CD14-positive monocyte (primary cell): ENCODE measurements around the gene SUSD4. TPM values are rescaled to one million over a fixed set of nuclear protein-coding genes. Genes with fewer than 3 reads are reported as not detected.

Source experiments
- DNase-seq, 3 donors: peaks; one replicate each; pipeline ENCODE4 v3.0.0-alpha.2; 2011 to 2022
- H2AFZ ChIP-seq: 2 replicates; pipeline ENCODE4 v1.6.0; 2012; ENCODE audit warnings: mild to moderate bottlenecking, low read depth, low read length, inconsistent platforms; ENCODE audit not compliant: insufficient read depth, poor library complexity, severe bottlenecking
- H3K27ac ChIP-seq, 2 donors: 1 replicate in 1 of 2; 2 replicates in 1 of 2; pipeline ENCODE4 v1.5.1; 2012 to 2013; ENCODE audit warnings: low read length in 2 of 2, control low read depth in 1 of 2, inconsistent platforms in 1 of 2, low read depth in 1 of 2, mild to moderate bottlenecking in 1 of 2
- H3K27me3 ChIP-seq, 2 donors: one replicate each; pipeline versions ENCODE4 v1.6.0 to v1.6.1; 2011 to 2013; ENCODE audit warnings: low read length in 2 of 2; ENCODE audit not compliant: control insufficient read depth in 2 of 2, insufficient read depth in 2 of 2
- H3K36me3 ChIP-seq, 2 donors: replicated peaks in 1 of 2; 1 replicate in 1 of 2; 2 replicates in 1 of 2; pipeline versions ENCODE4 v1.5.1 to v1.6.1; 2012 to 2013; ENCODE audit warnings: low read length in 2 of 2, control low read depth in 1 of 2, inconsistent platforms in 1 of 2, mild to moderate bottlenecking in 1 of 2; ENCODE audit not compliant: insufficient read depth in 2 of 2, control insufficient read depth in 1 of 2
- H3K4me1 ChIP-seq, 2 donors: 1 replicate in 1 of 2; 2 replicates in 1 of 2; pipeline versions ENCODE4 v1.5.1 to v1.6.1; 2012 to 2013; ENCODE audit warnings: low read length in 2 of 2, control low read depth in 1 of 2, inconsistent platforms in 1 of 2, mild to moderate bottlenecking in 1 of 2, moderate library complexity in 1 of 2; ENCODE audit not compliant: insufficient read depth in 2 of 2, control insufficient read depth in 1 of 2
- H3K4me2 ChIP-seq: replicated peaks from 2 replicates; pipeline ENCODE3; 2012; ENCODE audit warnings: low read length, moderate library complexity, mild to moderate bottlenecking; ENCODE audit not compliant: poor library complexity, severe bottlenecking; ENCODE audit errors: extremely low read depth
- H3K4me3 ChIP-seq, 3 experiments: fragments of 200-600 bp in 1 of 3; sonication (generic) in 1 of 3; replicated peaks in 1 of 3; 1 replicate in 2 of 3; 2 replicates in 1 of 3; pipeline ENCODE4 v1.5.1; 2011 to 2013; ENCODE audit warnings: low read length in 3 of 3, mild to moderate bottlenecking in 3 of 3, control low read depth in 2 of 3, low read depth in 2 of 3, inconsistent platforms in 1 of 3, moderate library complexity in 1 of 3
- H3K79me2 ChIP-seq: 2 replicates; pipeline ENCODE4 v1.6.0; 2012; ENCODE audit warnings: mild to moderate bottlenecking, control low read depth, inconsistent platforms, low read length, moderate library complexity; ENCODE audit not compliant: insufficient read depth
- H3K9ac ChIP-seq: 2 replicates; pipeline ENCODE4 v1.6.0; 2017; ENCODE audit warnings: low read length, mild to moderate bottlenecking; ENCODE audit not compliant: insufficient read depth, poor library complexity, severe bottlenecking
- H3K9me3 ChIP-seq, 2 donors: replicated peaks in 1 of 2; 1 replicate in 1 of 2; 2 replicates in 1 of 2; pipeline versions ENCODE4 v1.5.1 to v1.6.1; 2012 to 2013; ENCODE audit warnings: low read length in 2 of 2, control low read depth in 1 of 2; ENCODE audit not compliant: control insufficient read depth in 1 of 2, insufficient read depth in 1 of 2
- H4K20me1 ChIP-seq: 2 replicates; pipeline ENCODE4 v1.6.0; 2012; ENCODE audit warnings: mild to moderate bottlenecking, low read length, control low read depth, moderate library complexity; ENCODE audit not compliant: insufficient read depth
- H3K27ac Mint-ChIP-seq, 7 donors: one replicate each; pipeline ENCODE4 v1.8.0; 2020; ENCODE audit warnings: mild to moderate bottlenecking in 7 of 7, mixed read lengths in 7 of 7, moderate library complexity in 6 of 7, inconsistent platforms in 2 of 7
- H3K27me3 Mint-ChIP-seq, 3 donors: one replicate each; pipeline ENCODE4 v1.8.0; 2021 to 2022; ENCODE audit warnings: low read depth in 3 of 3, mild to moderate bottlenecking in 3 of 3, mixed read lengths in 3 of 3, moderate library complexity in 3 of 3, inconsistent platforms in 1 of 3
- H3K36me3 Mint-ChIP-seq, 2 donors: one replicate each; pipeline ENCODE4 v1.8.0; 2020; ENCODE audit warnings: mixed read lengths in 2 of 2, inconsistent platforms in 1 of 2, mild to moderate bottlenecking in 1 of 2
- H3K4me1 Mint-ChIP-seq: one replicate; pipeline ENCODE4 v1.8.0; 2020; ENCODE audit warnings: mild to moderate bottlenecking, mixed read lengths
- H3K4me3 Mint-ChIP-seq, 2 donors: one replicate each; pipeline ENCODE4 v1.8.0; 2020; ENCODE audit warnings: mild to moderate bottlenecking in 2 of 2, mixed read lengths in 2 of 2, moderate library complexity in 1 of 2
- H3K9me3 Mint-ChIP-seq, 7 donors: one replicate each; pipeline ENCODE4 v1.8.0; 2020 to 2022; ENCODE audit warnings: mixed read lengths in 7 of 7, mild to moderate bottlenecking in 6 of 7, moderate library complexity in 6 of 7, inconsistent platforms in 2 of 7
- WGBS: methylation state at CpG from one replicate; pipeline ENCODE4 v1.1.5; 2013; ENCODE audit warnings: missing lambda C conversion rate; ENCODE audit not compliant: insufficient coverage; 5-methylcytosine and 5-hydroxymethylcytosine counted together
- intact Hi-C, 2 donors: fragments of 100-400 bp; cut with micrococcal nuclease; formaldehyde crosslinking; loops; one replicate each; pipeline versions ENCODE4 v1.15.0 to v1.15.1; 2023
- polyA plus RNA-seq, 3 donors: library from polyadenylated mRNA; depleted of rRNA in 1 of 3; unstranded in 2 of 3; stranded (reverse) in 1 of 3; fragments of 300-500 nt in 2 of 3; fragments of >200 nt in 1 of 3; fragmentation: Illumina TruSeq in 2 of 3; gene quantifications; 1 replicate in 2 of 3; 2 replicates in 1 of 3; pipeline ENCODE4 v1.2.3, GENCODE V29; 2012 to 2021
- TF ChIP-seq, protein P1 (sequence below): fragments of 200-600 bp; IDR thresholded peaks from one replicate; pipeline ENCODE4 v1.8.0; 2022; ENCODE audit warnings: antibody characterized with exemption, mild to moderate bottlenecking

The SUSD4 gene
- polyA plus RNA-seq, 3 donors, result 0.34 to 0.92 (median 0.50) TPM

DNA sequence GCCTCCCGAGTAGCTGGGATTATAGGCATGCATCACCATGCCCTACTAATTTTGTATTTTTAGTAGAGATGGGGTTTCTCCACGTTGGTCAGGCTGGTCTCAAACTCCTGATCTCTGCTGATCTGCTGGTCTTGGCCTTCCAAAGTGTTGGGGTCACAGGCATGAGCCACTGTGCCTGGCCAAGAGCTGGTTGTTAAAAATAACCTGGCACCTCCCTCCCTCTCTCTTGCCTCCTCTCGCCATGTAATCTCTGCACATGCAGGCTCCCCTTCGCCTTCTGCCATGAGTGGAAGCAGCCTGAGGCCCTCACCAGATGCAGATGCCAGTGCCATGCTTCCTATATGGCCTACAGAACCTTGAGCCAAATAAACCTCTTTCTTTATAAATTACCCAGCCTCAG lies 146.2 kb downstream of the SUSD4 start:
- intact Hi-C loops, result no loop called here
- Histone ChIP-seq H3K4me3 (no peak overlapping the region), H3K4me2 (no peak overlapping the region), H3K4me1 (no peaks in the 10 kb centered on the region), H3K36me3 (no peaks in the 10 kb centered on the region), H3K9me3 (peaks cover 0 to 11% of the 10 kb centered on the region in 2 donors), H2AFZ (no peak overlapping the region), H3K27ac (no peak overlapping the region), H3K27me3 (no peaks in the 10 kb centered on the region), H3K79me2 (no peaks in the 10 kb centered on the region), H4K20me1 (no peaks in the 10 kb centered on the region), H3K9ac (no peak overlapping the region)
- H3K36me3 Mint-ChIP-seq, result no peaks in the 10 kb centered on the region
- WGBS, result 100% methylated on average over 2 of the region's 4 CpGs
- H3K27ac Mint-ChIP-seq, result no peak overlapping the region
- no peak overlapping the region for H3K4me3 Mint-ChIP-seq
- H3K27me3 Mint-ChIP-seq, result peaks cover 0 to 5% (median 4%) of the 10 kb centered on the region in 3 donors
- no peak for DNase-seq
- peaks cover 13 to 17% (median 15%) of the 10 kb centered on the region in 7 donors for H3K9me3 Mint-ChIP-seq
- peaks cover 2% of the 10 kb centered on the region for H3K4me1 Mint-ChIP-seq
- TF ChIP-seq, protein P1, sequence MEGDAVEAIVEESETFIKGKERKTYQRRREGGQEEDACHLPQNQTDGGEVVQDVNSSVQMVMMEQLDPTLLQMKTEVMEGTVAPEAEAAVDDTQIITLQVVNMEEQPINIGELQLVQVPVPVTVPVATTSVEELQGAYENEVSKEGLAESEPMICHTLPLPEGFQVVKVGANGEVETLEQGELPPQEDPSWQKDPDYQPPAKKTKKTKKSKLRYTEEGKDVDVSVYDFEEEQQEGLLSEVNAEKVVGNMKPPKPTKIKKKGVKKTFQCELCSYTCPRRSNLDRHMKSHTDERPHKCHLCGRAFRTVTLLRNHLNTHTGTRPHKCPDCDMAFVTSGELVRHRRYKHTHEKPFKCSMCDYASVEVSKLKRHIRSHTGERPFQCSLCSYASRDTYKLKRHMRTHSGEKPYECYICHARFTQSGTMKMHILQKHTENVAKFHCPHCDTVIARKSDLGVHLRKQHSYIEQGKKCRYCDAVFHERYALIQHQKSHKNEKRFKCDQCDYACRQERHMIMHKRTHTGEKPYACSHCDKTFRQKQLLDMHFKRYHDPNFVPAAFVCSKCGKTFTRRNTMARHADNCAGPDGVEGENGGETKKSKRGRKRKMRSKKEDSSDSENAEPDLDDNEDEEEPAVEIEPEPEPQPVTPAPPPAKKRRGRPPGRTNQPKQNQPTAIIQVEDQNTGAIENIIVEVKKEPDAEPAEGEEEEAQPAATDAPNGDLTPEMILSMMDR, result no peak

DNA sequence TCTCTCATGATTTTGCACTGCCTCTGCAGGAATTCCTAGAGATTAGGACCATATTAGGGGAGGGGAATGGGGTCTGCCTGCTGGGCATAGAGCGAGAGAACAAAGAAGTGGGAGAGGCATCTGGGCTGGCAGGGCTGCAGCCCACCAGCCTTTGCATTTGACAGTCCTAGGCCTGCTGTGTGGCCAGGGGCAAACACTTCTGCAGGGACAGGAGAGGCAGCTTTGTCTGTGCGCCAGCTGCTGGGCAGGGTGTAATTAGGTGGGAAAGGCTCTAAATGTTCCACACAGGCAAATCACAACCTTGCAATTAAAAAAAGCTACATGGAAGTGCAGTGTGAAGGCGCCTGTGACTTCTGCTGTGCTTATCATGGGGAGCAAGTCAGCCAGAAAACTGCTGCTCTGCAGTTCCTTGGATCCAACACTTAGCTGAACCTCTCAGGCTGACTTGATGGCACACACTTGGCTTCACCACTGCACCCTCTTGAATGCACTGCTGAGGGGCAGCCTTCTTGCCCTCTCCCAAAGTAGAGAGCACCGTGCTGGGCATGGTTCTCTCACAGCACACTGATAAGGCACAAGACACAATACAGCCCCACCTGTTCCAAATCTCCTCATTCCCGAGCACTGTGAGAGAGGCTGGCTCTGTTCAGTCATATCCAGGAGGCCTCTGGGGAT lies 147.3 kb downstream of the SUSD4 start:
- Mint-ChIP-seq H3K4me3 (no peak overlapping the region), H3K36me3 (no peaks in the 10 kb centered on the region), H3K9me3 (peaks cover 13 to 17% (median 15%) of the 10 kb centered on the region in 7 donors), H3K27ac (no peak overlapping the region), H3K4me1 (peaks cover 2% of the 10 kb centered on the region), H3K27me3 (peaks cover 0 to 4% (median 4%) of the 10 kb centered on the region in 3 donors)
- Histone ChIP-seq H3K79me2 (no peaks in the 10 kb centered on the region), H3K36me3 (no peaks in the 10 kb centered on the region), H4K20me1 (no peaks in the 10 kb centered on the region), H3K9ac (no peak overlapping the region), H3K27ac (no peak overlapping the region), H3K9me3 (peaks cover 0 to 11% of the 10 kb centered on the region in 2 donors), H3K4me2 (no peak overlapping the region), H3K4me1 (no peaks in the 10 kb centered on the region), H2AFZ (no peak overlapping the region), H3K4me3 (no peak overlapping the region), H3K27me3 (no peaks in the 10 kb centered on the region)
- TF ChIP-seq, protein P1, result no peak
- 89% methylated on average over 2 of the region's 5 CpGs for whole genome bisulfite sequencing
- DNase-seq, result no peak
- intact Hi-C loops, result no loop called here
